T47D (cell line): ENCODE measurements around the gene CCNL2.
"Not testable (repeated sequence)": the region's sequence is repeated elsewhere in the genome, so short reads cannot be mapped to it uniquely, and the experiment has no call there.

ENCODE experiments used
- DNase-seq, 2 experiments: peaks; one replicate each; pipeline versions ENCODE4 v3.0.0 to v3.0.0-alpha.2; 2011 to 2012; ENCODE audit warnings: low read depth in 1 of 2, low spot score in 1 of 2
- JUND ChIP-seq: IDR thresholded peaks from 2 replicates; pipeline ENCODE4 v1.6.1; 2012; ENCODE audit warnings: low read depth
- in situ Hi-C: cut with HindIII; loops from 2 replicates; pipeline ENCODE4 v1.10.0; 2016; ENCODE audit warnings: low sequenced_read_pairs, low pct_unique_long_range_greater_than_20kb

The CCNL2 gene

DNA sequence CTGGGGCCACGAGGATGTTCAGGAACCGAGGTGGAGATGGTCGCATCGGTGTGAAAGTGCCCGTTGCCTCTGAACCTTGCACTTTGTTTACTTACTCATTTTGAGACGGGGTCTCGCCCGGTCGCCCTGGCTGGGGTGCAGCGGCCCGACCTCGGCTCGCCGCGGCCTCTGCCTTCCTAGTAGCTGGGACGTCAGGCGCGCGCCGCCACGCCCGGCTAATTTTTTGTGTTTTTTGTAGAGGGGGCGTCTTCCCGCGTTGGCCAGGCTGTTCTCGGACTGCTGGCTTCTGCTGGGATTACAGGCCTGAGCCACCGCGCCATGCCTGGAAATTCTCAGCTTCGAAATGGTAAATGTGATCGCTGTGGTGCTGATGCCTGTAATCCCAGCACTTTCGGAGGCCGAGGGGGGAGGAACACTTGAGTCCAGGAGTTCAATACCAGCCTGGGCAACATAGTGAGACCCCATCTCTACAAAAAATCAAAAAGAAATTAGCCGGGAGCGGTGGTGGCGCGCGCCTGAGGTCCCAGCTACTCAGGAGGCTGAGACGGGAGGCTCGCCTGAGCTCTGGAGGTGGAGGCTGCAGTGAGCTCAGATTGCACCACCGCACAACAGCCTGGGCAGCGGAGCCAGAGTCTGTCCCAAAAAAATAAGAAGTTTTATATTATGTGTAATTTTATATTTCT lies 8.6 kb upstream of the CCNL2 start:
- TF ChIP-seq JUND: no peak
- in situ Hi-C loops: no loop called here
- DNase-seq: no peak

DNA sequence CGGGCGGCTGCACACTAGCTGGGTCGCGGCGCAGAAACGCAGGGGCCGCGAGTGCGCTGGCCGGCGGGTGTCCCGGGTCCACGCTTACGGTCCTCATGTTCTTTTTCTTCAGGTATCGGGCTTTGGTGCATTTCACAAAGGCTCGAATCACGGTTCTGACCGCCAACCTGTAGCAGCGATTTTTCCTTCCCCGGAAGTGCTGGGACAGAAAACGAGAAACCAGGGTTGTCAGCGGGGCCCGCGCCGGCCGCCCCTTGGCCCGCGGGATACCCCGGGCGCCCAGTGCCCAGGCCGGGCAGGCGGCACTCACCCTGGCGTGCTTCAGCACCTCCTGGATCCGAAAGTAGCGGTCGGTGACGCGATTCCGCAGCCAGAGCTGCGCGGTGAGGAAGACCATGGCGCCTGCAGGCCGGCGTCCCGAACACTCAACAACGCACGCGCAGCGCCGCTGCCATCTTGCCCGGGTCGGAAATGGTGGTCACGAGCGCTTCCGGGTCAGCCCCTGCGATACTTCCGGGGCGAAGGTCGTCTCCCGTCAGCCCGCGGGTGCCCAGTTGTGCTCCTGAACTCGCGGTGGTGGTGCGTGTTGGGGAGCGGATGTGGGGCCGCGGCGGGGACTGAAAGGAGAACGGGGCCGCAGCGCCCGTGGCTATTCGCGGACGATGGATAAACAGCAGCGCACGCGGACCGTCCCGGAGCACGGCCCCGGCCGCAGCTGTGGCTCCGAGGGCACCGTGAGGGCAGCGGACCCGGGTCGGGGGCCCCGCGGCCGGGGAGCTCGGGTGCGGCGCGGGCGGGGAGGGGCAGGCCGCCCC lies 7.9 kb upstream of the CCNL2 start, which contains the start of gene MRPL20:
Gene MRPL20 (minus strand): TSS at position 473 of the 815 bp plus-strand sequence. CDS start 76 bp downstream, at position 397.
- in situ Hi-C loops: no loop called here
- DNase-seq: peak; percentile 88 to 90
- TF ChIP-seq JUND: no peak

DNA sequence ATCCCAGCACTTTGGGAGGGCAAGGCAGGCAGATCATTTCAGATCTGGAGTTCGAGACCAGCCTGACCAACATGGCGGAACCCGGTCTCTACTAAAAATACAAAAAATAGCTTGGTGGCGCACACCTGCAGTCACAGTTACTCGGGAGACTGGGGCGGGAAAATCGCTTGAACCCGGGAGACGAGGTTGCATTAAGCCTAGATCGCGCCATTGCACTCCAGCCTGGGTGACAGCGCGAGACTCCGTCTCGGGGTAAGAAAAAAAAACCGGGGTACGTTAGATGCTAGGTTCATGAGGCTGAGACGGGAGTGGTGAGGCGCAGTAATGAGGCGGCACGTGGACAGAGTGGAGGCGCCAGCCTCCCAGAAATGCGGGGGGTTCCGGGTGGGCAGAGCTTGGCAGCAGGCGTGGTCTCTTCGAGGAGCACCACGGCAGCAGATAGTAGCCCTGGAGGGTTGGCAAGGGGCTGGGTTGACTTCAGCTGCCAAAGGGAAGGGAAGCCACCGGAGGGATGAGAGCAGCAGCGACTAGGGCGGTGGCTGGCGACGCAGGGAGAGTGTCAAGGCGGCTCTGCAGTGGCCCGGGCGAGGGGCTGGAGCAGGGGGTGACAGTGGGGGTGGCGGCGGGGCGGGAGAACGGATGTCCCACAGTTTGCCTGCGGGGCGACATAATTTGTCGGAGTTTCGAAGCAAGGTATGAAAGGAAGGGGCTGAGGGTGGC lies 7.1 kb upstream of the CCNL2 start:
- TF ChIP-seq JUND: no peak
- no peak for DNase-seq
- in situ Hi-C loops: no loop called here

DNA sequence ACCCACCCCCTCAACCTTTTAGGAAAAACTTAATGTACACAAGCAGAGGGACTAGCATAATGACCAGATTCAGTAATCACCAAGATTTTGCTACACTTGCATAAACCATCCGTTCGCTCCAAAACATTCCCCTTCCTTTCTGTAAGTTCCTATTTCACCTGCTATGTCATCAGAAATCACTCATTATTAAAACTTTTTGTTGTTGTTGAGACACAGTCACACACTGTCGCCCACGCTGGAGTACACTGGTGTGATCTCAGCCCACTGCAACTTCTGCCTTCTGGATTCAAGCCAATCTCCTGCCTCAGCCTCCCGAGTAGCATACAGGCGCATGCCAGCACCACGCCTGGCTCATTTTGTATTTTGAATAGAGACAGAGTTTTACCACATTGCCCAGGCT lies 4.5 kb upstream of the CCNL2 start:
- DNase-seq: no peak
- TF ChIP-seq JUND: no peak
- in situ Hi-C loops: no loop called here

DNA sequence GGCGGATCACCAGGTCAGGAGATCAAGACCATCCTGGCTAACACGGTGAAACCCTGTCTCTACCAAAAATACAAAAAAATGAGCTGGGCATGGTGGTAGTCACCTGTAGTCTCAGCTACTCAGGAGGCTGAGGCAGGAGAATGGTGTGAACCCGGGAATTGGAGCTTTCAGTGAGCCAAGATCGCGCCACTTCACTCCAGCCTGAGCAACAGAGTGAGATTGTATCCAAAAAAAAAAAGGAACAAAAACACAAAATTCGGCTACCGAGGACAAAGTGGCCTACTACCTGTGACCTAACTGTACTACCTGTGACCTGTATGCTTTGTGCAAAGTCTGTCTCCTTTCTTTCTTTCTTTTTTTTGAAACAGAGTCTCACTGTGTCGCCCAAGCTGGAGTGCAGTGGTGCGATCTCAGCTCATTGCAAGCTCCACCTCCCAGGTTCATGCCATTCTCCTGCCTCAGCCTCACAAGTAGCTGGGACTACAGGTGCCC lies 3.8 kb upstream of the CCNL2 start:
- DNase-seq, in situ Hi-C loops: not testable (repeated sequence)

DNA sequence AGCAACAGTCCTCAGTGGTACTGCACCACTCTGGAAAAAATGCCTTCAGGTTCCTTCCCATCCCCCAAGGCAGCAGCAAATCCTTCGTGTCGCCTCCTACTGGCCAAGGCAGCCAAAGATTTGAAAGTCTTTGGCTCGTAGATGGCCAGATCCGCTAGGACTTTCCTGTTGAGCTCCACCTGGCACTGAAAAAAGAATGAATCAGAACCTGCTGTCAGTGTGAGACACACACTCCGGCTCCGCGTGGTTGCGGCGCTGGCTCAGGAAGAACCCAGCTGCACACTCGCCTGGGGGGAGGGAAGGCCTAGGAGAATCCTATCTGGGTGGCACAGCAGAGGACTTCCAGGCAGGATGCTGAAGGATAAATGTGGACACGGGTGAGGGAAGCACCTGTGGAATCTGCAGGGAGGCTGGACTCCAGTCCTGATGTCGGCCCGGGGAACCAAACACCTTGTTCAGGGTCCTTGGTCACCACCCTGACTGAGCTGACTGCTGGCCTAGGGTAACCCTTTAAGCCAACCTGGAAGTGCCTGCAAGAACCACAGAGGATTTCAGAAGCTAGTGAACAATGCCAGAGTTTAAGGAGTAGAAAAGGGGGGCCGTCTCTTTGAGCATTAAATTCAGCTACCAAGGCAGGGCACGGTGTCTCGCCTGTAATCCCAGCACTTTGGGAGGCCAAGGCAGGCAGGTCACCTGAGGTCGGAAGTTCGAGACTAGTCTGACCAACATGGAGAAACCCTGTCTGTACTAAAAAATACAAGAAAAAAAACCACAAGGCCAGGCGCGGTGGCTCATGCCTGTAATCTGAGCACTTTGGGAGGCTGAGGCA lies 3.2 kb upstream of the CCNL2 start:
- TF ChIP-seq JUND: no peak
- in situ Hi-C loops: no loop called here
- DNase-seq: peak in 1 of 2 experiments; percentile 57

DNA sequence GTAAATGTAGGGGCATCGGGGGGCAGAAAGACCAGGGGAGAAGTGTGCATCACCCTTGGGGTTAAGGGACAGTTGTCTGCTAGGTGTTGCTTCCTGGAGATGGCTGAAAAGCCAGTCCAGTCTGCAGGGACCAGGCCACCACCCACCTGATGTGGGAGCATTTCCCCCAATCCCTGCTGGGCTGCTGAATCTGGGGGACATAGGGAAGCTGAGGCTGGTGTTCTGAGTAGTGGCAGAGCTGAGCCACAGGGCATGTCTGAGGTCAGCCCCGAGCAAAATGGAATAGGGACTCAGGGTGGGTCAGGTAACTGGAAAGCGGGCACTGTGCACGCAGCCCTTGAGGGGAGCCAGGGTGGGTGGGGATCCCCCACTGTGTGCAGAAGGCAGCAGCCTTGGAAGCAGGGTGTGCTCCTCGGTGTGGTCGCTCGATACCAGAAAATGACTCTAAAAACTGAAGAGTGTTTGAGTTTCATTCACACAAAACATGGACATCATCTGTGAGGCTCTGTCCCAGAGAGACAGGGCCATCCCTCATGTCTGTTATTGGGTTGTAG lies 2.4 kb upstream of the CCNL2 start:
- no peak for DNase-seq
- TF ChIP-seq JUND: no peak
- in situ Hi-C loops: no loop called here

DNA sequence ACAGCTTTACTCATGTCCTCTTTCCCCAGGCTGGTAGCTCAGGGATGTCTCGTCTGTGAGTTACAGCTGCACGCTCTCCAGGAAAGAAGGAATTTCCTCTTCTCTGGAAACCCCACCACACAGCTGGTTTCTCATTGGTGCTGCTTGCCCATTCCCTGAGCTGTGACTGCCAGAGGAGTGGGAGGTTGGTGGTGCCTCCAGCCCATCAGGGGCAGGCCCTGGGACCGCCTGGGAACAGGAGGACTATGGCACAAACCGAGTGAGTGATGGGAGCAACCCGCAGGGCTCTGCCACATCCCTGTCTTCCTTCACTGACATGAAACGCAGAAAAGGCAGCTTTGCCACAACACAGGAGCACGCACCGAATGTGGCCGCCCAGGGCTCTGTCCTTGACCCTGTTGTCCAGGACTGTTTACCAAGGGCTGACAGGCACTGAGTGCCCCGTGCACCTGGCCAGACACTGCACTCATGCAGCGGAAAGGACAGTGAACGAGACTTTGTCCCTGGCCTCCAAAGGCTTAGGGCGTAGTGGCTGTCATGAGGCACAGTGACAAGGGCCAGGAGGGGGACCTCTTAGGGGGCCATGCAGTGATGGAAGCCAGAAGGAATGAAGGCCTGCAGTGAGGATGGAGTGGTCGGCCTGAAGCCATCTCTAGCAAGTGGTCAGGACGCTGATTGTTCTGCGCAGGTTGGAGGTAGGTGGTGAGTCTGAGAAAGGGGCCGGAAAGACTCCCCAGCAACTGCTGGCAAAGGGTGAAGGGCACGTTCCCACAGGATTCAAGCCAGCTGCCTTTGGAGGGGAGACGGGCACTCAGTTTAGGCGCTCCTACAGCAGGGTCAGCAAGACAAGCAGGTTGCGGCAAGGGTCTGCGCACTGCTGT lies 1.7 kb upstream of the CCNL2 start:
- DNase-seq: no peak
- in situ Hi-C loops: no loop called here
- no peak for TF ChIP-seq JUND

DNA sequence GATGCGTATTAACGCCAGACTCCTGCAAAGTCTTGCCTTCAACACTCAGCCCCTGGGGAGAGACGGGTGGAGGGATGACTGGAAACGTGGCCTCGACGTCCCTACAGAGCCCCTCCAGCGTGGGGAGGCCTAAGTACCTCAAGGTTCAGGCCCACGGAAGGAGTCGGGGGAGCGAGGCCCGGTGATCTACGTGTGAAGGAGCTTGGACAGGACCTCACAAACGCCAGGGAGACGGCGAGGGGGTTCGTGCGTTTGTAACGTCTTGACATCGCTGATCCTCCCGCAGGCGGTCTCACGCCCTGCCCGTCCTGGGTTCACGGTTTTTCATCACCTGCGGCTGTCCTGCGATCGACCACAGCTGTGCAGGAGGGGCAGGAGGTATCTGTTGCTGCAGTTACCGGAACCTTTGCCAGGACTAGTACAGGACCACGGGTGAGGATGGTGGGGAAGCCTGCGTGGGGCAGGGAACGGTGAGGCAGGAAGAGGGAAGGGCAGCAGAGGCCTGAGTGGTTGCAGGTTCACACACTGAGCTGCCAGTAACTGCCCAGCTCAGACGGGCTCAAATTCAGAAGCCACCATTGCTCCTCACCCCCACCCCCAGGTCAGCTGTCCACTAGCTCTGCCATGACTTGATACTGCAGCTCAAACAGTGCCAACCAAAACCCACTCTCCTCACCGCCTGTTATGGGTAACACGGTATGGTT lies 889 bp upstream of the CCNL2 start:
- DNase-seq: peak in 1 of 2 experiments; percentile 33
- TF ChIP-seq JUND: no peak
- in situ Hi-C loops: no loop called here

DNA sequence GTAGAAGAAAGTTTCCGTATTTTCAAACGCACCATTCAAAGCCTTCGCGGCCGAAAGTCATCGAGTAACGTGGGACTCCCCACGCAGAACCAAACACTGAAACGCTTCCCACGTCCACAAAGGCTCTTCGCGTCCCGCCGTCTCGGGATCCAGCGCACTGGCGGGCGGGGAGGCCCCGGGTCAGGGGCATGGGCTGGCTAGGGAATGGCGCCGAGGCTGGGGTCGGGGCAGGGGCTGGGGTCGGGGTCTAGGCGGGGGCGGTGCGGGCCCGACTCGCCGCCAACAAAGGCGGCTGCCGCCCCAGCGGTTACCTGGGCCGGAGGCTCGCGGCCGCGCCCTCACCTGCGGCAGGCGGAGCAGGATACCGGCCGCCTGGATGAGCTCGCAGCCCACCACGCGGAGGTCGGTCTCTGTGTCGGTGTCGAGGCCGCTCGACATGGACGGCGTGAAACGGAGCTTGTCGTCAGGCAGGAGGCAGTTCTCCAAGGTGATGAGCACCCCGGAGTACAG lies 403 bp downstream of the CCNL2 start:
- no peak for TF ChIP-seq JUND
- DNase-seq: no peak

More for the DNA sequence above, 403 bp downstream of the CCNL2 start:
- in situ Hi-C loops: no loop called here
